ENCODE data around the gene CITED4. TPM values are rescaled to one million over a fixed set of nuclear protein-coding genes. Genes with fewer than 3 reads are reported as not detected.
A peak's percentile ranks its signal among the peaks of the same experiment; 100 is the strongest.

The CITED4 gene
- total RNA-seq, 1 donor from 2014 or later = 6.5 TPM

DNA sequence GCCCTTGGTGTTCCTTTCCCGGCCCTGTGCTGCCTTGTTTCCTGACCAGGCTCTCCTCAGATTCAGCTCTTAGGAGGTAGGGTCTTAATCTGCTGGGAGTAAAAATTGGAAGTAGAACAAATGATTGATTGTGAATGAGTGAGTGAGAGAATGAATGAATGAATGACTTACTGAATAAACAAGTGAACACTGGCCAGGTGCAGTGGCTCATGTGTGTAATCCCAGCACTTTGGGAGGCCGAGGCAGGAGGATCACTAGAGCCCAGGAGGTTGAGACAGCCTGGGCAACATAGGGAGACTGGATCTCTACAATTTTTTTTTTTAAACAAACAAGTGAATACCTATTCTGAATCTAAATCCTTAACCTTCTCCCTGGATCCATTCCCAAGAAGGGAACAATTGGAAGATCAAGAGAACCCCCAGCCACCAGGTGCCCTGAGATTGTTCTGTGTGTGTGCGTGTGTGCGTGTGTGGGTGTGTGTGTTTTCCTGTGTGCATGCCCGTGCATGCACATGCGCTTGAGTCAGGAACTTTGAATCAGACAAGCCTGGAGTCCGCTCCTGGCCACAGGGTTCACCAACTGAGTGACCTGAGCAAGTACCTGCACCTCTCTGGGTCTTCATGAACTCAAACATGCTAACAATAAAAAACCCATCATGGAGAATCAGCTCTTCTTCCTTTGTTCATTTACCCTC, 24.3 kb upstream of the CITED4 start:
- no peak for DNase-seq (ENCODE audit: low read depth, low spot score)

DNA sequence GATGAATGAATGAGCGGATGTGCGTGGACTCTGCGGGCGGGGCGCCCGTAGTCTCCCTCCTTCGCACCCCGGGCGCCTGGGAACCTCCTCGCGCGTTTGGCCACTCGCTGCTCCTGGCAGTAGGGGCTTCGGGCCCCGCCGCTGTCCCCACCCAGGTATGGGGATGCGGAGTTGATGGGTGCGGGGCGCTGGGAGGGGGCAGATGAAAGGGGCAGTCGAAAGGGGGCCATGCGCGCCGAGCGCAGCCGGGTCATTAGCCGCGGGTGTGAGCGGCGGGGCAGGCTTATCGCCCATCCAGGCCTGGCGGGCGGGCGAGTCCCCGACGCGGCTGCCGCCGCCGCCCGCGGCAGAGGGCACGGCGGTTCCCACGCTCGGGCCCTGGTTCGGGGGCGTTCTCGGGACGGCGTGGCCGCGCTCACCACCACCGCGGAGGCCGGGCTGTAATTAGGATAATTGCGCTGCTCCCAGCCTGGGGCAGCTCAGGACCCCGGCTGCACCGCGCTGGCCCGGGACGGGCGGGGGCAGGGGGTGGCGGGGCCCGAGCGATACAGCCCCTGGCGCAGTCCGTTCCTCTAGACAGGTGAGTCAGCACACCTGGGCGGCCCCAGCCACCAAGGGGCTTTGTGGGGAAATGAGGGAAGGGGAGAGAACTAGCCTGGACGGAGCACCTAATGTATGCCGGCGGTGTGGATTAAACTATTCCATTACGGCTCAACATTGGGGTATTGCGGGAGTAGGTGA, 22.1 kb upstream of the CITED4 start:
- no peak for DNase-seq (ENCODE audit: low read depth, low spot score)

DNA sequence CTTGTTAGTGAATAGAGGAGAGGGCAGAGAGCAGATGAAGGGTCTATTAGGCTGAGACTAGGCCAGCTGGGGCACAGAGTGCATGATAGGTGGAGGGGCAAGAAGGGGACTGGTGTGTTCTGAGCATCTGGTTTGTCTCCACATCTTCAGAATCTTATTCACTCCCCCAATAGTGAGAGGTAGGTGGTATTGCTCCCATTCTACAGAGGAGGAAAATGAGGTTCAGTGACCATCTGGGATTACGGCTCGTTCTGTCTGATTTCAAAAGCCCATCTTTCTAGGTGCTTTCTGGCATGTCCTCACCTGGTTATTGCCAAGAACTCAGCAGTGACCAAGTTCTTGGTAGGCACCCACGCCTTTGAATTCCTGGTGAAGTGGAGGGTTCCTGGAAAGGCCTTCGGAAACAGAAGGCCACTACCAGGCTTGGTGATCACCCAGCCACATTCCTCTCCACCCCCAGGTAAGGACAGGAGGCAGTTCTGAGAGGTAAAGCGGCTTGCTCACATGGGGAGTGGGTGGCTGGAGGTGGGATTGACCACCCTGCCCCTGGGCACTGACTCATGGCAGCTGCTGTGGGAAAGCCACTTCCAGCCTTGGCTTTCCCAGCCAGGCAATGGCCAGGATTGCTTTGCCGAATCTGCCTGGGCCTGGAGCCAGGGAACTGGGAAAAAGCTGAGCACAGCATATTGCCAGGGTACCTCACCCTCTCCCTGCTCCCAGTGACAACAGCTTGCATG, 18.8 kb upstream of the CITED4 start:
- no peak for DNase-seq (ENCODE audit: low read depth, low spot score)

DNA sequence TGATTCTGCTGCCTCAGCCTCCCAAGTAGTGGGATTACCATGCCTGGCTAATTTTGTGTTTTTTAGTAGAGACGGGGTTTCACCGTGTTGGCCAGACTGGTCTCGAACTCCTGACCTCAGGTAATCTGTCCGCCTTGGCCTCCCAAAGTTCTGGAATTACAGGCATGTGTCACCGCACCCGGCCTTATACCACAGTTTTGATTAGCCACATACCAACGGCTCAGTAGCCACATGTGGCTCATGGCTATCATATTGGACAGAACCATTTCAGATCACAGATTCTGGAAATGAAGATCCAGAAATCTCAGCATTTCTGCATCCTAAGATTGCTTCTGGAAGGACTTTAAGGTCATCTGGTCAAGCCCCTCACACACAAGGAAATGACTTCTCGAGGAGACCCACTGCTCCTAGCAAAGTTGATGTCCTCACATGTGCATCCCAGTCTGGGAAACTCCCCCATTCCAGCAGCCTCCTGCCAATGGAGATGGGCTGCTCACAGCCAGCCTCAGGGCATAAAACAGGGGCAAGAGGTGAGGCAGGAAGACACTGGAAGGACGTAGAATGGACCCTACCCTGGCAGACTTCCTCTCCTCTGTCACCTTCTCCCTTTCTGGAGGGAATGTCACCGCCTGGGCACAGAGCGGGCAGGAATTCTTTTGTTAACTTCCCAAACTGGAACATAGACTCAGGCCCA, 17.5 kb upstream of the CITED4 start:
- no peak for DNase-seq (ENCODE audit: low read depth, low spot score)

DNA sequence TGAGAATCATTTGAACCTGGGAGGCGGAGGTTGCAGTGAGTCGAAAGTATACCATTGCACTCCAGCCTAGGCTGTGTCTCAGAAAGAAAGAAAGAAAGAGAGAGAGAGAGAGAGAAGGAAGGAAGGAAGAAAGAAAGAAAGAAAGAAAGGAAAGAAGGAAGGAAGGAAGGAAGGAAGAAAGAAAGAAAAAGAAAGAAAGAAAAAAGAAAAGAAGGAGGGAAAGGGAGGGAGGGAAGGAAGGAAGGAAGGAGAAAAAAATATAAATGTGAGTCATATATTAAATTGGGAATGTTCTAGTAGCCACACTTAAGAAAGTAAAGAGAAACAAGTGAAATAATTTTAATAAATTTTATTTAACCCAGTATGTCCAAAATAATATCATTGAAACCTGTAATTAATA, 16.7 kb upstream of the CITED4 start:
- no peak for DNase-seq (ENCODE audit: low read depth, low spot score)

DNA sequence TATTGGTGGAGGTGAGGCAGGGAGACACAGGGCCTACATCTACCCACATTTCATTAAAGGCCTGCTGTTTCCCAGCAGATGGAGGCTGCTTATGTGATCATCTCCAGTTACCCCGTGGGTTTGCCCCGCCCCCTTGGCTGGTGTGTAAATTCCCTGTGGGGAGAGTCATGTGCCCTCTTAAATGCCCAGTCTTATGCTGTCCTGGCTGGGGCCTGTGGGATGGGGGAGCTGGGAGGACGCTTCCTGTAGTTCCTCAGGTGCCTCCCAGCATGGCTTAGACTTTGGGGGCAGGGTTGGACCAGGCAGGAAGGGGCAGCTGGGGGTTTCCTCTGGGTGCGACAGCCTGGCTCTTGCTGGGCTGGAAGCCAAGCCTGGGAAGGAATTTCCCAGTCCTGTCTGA, 15.5 kb upstream of the CITED4 start:
- peak; percentile 86 for DNase-seq (ENCODE audit: low read depth, low spot score)

DNA sequence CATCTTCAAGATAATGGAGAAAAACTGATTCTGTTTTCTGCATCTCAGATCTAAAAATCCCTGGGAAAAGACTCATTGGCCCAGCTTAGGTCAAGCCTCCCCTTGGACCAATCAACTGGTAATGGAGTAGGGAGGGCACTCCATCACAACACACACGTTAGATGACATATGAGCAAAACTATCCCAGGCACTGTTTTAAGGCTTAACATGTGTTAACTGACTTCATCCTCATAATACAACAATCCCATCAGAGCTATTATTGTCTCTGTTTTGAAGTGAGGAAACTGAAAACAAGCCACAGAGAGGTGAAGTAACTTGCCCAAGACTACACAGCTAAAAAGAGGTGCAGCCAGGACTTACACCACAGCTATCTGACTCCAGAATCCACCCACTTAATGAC, 14.7 kb upstream of the CITED4 start:
- no peak for DNase-seq (ENCODE audit: low read depth, low spot score)

DNA sequence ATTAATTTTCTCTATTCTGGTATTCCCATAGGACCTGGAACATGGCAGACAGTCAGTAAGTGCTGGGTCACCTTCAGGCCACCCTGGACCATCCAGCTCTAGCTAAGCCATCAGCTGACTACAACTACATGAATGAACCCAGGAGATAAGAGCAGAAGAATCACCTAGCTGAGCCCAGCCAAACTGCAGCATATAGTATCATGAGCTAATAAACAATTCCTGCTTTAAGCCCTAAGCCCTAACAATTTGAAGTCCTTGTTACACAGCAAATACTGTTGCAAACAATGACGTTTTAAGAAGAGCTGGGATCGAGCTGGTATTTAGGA, 14.2 kb upstream of the CITED4 start:
- no peak for DNase-seq (ENCODE audit: low read depth, low spot score)

DNA sequence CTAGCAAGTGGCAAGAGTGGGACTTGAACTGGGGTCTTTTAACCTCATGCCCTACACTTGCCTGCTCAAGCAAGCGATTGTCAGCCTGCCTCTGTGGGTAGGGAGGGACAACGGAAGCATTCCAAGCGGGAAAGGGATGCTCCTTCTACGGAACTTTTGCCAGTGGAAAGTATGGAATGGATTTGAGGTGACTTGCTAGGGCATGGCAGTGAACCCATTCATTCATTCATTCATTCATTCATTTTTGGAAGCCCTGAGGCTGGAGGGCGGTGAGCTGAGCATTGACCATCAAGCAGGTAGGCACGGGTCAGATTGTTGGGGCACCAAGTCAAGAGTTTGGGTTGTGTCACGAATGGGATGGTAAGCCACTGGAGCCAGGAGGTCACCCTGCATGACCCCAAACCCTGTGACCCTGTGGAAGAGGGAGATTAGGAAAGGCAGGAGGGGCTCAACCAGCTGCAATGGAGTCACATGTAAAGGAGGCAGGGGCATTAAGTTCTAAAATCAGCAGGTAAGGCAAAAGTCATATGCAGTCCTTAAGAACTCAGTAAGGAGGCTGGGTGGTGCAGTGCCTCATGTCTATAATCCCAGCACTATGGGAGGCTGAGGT, 11.8 kb upstream of the CITED4 start:
- no peak for DNase-seq (ENCODE audit: low read depth, low spot score)

DNA sequence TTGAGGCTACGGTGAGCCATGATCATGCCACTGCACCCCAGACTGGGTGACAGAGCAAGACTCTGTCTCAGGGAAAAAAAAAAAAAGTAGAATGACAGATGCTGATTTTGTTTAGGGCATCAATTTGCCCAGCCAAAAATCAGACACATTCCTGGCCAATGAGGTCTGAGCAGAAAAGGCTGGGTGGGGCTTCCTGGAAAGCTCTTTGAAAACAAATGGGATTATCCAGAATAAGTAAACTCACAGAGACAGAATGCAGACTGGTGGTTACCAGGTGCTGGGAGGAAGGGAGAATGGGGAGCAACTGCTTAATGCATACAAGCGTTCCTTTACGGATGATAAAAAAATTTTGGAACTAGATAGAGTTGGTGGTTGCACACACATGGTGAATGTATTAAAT, 10.1 kb upstream of the CITED4 start:
- no peak for DNase-seq (ENCODE audit: low read depth, low spot score)

DNA sequence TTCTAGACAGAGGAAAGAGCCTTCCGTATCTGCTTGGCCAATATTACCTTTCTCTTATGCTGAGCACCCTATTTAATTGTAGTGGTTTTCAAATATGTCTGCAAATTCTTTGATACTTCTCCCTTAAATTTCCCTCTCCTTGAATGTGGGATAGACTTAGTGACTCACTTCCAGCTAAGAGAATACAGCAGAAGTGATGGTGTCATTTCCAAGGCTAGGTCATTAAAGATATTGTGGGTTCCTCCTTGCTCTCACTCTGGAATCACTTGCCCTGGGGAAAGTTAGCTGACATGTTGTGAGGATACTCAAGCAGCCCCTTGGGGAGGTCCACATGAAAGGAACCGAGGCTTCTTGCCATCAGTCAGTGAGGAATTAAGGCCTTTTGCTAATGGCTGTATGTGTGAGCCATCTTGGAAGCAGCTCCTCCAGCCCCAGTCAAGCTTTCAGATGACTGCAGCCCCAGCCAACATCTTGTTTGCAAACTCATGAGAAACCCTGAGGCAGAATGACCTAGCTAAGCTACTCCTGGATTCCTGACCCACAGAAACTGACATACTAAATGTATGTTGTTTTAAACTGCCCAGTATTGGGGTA, 8.1 kb upstream of the CITED4 start:
- DNase-seq (ENCODE audit: low read depth, low spot score) = no peak

DNA sequence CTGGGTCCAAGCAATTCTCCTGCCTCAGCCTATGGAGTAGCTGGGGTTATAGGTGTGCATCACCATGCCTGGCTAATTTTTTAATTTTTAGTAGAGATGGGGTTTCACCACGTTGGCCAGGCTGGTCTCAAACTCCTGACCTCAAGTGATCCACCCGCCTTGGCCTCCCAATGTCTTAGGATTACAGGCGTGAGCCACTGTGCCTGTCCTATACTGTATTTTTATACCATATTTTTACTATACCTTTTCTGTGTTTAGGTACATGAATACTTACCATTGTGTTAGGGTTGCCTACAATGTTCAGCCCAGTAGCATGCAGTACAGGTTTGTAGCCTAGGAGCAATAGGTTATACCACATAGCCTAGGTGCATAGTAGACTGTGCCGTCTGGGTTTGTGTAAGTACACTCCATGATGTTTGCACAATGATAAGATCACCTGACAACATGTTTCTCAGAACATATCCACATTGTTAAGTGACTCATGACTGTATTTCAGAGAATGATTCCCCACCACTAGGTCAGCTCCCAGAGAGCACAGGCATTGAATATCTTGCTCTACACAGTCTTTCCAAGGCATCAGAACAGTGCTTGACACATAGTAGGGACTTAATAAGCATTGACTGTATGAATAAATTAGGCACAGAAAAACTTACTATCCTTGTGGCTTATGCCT, 6.0 kb upstream of the CITED4 start:
- DNase-seq (ENCODE audit: low read depth, low spot score) = no peak

DNA sequence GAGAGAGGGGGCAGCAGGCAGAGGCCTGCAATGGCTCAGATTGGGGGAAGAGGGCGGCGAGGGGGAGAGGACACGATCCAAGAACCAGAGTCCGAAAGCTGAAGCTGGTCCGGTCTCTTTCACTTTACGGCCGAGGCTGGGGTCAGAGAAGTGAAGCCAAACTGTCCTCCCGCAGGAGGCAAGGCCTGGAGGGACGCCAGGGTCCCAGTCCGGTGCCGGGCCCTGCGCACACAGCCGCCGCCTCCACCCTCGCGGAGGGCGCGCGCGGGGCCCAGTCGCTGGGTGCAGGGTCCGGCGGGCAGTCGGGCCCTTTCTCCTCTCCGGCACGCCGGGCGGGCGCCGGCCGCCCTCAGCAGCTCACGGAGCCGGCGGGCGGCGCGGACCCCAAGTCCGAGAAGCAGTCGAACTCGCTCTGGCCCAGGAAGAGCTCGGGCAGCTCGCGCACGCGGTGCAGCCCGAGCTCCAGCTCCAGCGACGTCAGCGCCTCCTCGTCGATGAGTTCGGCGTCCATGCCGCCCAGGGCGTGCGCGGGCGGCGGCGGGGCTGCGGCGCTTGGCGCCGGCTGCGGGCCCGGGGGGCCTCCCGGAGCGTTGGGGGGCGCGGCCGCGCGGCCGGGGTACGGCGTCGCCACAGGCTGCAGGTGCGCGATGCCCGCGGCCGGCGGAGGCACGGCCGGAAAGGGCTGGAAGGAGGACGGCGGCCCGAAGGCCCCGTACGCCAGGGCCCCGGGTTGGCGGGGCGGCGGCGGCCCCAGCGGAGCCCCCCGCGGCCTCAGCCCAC, 749 bp downstream of the CITED4 start:
- DNase-seq (ENCODE audit: low read depth, low spot score) = no peak

DNA sequence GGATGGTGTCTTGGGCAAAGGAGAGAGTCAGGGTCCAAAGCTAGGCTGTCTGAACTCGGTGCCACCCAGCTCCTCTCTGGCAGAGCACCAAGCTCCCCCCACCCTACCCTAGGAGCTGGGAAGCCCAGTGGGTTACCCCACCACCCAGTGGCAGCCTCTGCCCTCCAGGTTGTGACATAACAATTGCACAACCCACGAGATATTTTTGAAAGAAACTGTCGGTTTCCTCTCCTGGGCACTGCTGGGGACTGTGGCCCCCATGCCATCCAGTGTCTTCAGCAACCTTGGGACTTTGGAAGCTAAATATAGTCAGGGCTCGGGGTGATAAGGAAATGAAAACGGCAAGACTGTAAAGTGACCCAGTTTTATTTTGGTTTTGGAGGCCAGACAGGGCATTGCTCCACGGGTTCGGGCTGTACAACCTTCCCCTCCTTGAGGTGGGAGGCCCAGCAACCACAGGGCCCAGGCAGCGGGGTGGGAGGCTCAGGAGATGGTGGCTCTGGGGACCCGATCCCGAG, 1.4 kb downstream of the CITED4 start:
- no peak for DNase-seq (ENCODE audit: low read depth, low spot score)

DNA sequence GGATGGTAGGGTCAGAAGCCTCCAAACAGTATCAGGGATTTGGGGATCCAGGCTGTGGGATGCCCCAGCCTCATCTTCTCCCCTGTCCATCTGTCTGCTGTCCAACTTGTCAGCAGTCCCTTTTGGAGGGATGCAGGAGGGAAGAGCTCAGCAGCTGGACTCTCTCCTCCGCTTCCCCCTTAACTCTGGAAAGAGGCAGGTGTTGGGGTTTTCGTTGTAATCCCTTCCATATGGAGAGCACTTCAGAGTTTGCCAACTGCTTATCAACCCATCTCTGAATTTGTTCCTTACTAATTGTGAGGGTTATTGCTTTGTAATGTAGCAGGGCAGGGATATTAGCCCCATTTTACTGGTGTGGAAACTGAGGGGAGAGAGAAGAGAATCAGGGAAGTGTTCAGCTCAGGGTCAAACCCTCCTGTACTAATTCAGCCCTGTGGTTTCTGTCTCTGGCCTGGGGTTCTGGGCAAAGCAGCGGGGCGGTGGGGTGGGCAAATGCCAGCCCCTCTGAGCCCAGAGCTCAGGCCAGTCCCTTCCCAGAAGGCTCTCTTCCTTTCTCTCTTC, 3.2 kb downstream of the CITED4 start:
- no peak for DNase-seq (ENCODE audit: low read depth, low spot score)

DNA sequence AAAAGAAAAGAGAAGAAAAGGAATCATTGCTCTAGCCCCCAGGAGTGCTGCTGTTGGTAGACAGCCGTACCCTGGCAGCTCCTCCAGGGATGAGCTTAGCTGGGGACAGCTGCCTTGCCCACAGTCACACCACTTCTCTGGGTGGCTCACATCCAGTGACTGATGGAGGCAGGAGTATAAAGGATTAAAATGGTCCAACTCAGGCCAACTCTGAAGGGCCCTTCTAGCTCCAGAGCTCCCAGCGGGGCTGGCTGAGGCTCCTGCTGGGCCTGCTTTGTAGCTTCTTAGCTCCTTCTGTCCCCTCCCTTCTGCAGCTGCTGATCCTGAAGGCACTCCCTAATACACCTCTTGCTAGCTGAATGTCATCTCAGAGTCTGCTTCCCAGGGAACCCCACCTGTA, 4.4 kb downstream of the CITED4 start:
- DNase-seq (ENCODE audit: low read depth, low spot score) = no peak

DNA sequence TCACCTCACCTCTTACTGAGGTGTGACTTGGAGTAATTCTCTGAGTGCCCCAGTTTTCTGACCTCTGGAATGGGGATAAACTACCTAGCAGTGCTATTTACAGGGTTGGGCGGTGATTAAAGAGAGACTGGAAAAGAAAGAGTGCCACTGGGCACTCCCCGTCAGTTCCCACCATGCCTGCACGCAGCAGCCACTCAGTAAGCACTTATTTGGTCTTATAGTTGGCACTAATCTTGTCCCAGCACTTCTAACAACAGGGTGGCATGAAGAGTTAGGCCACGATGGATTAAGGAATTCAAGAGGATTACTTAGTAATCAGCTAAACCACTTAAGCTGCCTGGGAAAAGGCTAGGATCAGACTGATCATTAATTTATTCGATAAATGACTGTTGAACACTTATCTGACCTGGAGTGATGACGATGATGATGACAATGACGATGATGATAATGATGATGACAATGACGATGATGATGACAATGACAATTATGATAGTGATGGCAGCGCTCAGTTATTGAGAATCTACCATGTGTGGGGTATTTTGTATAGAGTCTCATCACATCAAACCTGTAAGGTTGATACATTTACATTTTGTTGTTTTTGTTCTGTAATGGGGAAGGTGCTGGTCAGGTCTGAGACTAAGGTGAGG, 5.4 kb downstream of the CITED4 start:
- DNase-seq (ENCODE audit: low read depth, low spot score) = no peak

DNA sequence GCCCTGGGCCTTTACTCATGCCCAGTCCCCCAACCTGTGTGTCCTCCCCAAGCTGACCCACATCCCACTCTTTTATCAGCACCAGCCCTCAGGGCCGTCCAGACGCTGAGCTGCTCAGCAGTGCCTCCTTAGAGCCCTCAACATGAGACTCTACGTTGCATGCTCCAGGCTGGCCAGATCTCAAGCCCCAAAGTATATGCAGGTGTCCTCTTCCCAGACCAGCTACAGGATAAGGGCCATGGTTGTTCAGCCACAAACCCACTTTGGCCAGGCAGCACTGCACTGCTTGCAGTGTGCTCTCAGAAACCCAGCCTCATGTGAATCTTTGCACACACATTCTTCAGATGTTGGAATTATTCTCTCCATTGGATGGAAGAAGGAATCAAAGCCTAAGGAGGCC, 6.0 kb downstream of the CITED4 start:
- DNase-seq (ENCODE audit: low read depth, low spot score) = no peak

DNA sequence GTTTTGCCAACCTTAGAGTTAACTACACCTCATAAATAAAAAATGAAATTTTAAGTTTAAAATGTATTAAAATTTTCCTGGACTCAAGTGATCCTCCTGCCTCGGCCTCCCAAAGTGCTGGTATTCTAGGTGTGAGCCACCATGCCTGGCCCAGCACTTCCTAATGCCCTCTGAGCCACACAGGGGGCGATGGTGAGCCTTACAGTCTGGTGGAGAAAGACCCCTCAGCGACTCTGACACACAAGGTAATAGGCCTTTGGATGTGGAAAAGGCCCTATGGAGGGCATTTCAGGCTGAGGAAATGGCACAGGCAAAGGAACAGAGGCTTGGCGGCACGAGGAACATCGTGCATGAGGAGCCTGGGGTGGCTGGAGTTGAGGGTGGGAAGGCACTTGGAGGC, 6.7 kb downstream of the CITED4 start:
- no peak for DNase-seq (ENCODE audit: low read depth, low spot score)

Measured in pulmonary artery endothelial cell (primary cell).